ENCODE measurements around the gene XRRA1.
"Not testable (repeated sequence)": the region's sequence is repeated elsewhere in the genome, so short reads cannot be mapped to it uniquely, and the experiment has no call there.

Gene XRRA1

GRCh38 chr11:74948898-74949752, at the start of gene XRRA1, which contains the start of gene SPCS2:
Gene XRRA1, minus strand, starts transcription at chr11:74949091. Its CDS starts 8,213 bp downstream, at chr11:74940878.
Gene SPCS2, plus strand, starts transcription at chr11:74949266. Its CDS starts 20 bp downstream, at chr11:74949286.
- DNase-seq, result peak; percentile 99

GRCh38 chr11:74992852-74993251, 44.0 kb upstream of the XRRA1 start:
- no peak for DNase-seq

GRCh38 chr11:74990941-74991340, 42.0 kb upstream of the XRRA1 start:
- no peak for DNase-seq

- DNase-seq, result not testable (repeated sequence)
Observed at GRCh38 chr11:74990150-74990549, 41.3 kb upstream of the XRRA1 start.

- no peak for DNase-seq
Observed at GRCh38 chr11:74989260-74989638, 40.4 kb upstream of the XRRA1 start.

GRCh38 chr11:74988541-74989259, 39.8 kb upstream of the XRRA1 start, which contains the start of gene NEU3:
Gene NEU3, plus strand, starts transcription at chr11:74988933. Its CDS starts 128 bp downstream, at chr11:74989061.
- DNase-seq, result peak; percentile 86

DNA sequence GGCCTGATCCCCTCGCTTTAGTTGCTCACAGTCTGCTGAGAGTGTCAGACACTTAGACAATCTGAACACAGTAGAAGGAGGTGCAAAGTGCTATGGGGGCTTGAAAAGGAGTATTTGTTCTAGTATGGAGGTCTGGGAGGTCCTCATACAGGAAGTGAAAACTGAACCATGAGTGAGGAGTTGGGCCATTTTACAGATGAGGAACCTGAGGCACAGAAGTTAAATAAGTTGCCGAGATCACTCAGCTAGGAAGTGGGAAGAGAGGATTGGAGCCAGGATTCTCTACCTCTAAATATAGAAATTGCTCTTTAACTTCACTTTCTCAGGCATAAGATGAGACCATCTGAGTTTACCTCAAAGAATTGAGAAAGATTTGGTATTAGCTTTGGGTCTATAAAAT, 35.8 kb upstream of the XRRA1 start:
- DNase-seq, result no peak

GRCh38 chr11:74984070-74984469, 35.2 kb upstream of the XRRA1 start:
- no peak for DNase-seq

DNA sequence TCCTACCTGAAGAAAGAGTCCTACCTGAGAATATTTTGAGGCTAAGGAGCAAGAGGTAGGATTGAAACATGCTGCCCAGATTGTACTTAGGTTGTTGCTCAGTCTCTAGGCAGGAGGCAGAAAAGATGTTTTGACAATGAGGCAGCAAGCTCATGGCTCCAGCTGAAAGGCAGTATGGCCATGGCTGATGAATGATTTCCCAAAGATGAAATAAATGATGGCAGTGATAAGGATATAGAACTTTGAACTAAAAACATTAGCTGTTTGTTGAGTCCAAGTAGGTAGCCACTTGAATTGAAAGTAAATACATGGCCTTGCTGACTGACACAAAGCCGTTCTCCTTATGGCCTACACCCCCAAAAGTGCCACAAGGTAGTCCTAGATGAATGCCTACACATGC, 33.0 kb upstream of the XRRA1 start:
- DNase-seq, result no peak

- DNase-seq, result no peak
Observed at GRCh38 chr11:74980634-74981033, 31.7 kb upstream of the XRRA1 start.

DNA sequence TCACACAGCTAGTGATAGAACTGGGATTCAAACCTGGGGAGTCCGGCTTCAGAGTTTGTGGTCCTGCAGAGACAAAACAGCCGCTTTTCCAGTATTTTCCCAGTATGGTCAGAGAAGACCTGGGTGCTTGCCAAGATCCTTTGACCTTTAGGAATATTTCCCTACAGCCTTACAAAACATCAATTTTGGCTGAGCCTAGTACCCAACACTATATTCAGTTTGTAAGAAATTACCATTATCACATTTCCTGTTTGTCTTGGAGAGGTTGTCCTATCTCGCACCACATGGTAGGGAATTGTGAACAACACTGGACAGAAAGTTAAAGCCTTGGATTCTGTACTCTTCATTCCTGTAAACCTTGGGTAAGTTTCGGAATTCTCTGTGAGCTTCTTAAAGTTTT, 29.1 kb upstream of the XRRA1 start:
- no peak for DNase-seq

DNA sequence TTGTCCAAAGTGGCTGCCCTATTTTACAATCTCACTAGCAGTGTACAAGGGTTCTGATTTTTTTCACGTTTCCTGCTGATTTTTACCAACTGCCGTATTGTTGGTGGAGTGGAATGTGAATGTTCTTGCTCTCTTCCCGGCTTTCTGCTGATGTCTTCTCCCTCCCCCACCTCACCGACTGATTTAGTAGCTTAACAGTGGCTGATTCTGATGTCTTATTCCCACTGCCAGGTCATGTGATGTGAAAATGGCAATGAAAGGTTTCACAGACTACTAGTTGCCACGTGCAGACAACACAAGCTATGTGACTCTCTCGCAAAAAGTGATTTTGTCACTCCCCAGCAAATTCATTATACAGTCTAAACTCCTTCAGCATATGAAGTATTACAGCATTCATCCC, 22.5 kb upstream of the XRRA1 start:
- no peak for DNase-seq

DNA sequence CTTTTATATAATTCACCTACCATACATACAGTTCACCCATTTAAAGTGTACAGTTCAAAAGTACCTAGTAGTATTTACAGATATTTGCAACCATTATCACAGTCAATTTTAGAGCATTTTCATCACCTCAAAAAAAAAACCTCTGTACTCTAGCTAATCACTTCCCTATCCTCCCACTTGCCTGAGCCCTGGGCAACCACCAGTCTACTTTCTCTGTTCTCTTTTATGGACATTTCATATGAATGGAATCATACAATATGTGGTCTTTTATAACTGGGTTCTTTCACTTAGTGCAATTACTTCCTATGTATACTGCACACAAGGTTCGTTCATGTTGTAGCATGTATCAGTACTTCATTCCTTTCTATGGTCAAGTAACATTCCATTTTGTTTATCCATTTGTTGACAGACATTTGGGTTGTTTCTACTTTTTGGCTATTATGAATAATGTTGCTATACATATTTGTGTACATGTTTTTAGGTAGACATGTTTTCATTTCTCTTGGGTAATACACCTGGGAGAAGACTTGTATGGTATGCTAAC, 22.0 kb upstream of the XRRA1 start:
- DNase-seq, result no peak

GRCh38 chr11:74966651-74967050, 17.8 kb upstream of the XRRA1 start:
- no peak for DNase-seq

GRCh38 chr11:74960128-74960527, 11.2 kb upstream of the XRRA1 start:
- DNase-seq, result not testable (repeated sequence)

GRCh38 chr11:74957937-74958629, 9.2 kb upstream of the XRRA1 start:
- DNase-seq, result no peak

DNA sequence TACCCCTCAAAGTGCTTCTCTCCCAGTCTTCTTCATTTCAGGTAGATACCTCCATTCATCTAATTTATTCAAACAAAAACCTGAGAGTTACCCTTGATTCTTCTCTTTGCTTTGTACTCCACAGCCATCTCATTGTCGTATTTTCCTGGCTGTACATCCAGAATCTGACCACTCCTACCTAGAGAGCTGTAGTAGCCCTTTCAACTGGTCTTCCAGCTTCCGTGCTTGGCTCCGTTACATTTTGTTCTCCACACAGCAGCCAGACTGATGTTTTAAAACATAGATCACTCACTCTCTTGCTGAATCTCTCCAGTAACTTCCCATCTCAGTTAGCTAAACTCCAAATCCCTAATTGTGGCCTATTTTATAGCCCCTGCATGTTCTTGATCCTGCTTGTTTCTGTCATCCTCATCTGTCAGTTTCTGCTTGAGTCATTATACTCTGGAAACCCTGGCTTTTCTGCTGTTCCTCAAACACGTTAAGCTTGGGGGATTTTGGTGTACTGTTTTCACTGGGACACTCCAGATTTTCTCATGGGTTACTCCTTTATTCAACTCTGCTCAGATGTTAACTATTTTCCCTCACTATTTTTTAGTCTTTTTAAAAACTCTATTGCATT, 7.6 kb upstream of the XRRA1 start:
- no peak for DNase-seq

- no peak for DNase-seq
Observed at GRCh38 chr11:74954199-74954598, 5.3 kb upstream of the XRRA1 start.

- DNase-seq, result no peak
Observed at GRCh38 chr11:74953451-74953850, 4.6 kb upstream of the XRRA1 start.

- DNase-seq, result no peak
Observed at GRCh38 chr11:74952752-74953151, 3.9 kb upstream of the XRRA1 start.

- DNase-seq, result no peak
Observed at GRCh38 chr11:74951226-74951625, 2.3 kb upstream of the XRRA1 start.

DNA sequence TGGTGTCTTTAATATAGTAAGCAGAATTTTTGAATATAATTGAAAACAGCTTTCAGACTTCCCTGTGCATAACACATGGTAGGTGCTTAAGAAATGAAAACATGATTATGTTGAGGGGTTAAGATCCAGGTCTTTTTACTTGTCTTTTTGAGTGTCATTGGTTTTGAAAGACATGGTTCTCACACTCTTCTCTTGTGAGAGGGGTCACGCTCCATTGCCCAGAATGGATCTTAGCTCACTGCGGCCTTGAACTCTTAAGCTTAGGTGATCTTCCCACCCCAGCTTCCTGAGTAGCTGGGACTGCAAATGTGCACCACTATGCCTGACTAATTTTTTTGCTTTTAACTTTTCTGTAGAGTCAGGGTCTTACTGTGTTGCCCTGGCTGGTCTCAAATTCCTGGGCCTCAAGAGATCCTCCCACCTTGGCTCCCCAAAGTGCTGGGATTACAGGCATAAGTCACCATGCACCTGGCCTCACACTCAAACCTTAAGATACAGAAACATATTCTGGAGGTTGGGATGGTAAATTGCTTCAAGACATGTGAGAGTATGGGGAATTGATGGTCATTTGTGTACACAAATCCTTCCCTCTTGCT, 1.6 kb upstream of the XRRA1 start:
- DNase-seq, result no peak
